Activated naive CD4-positive, alpha-beta T cell treated with anti-CD3 and anti-CD28 coated beads, Interleukin-2, amount 50 U/mL, for 24 hours (primary cell): ENCODE data around the gene CDC42BPA.
A peak's percentile ranks its signal among the peaks of the same experiment; 100 is the strongest.

Experiments
- H3K27ac Mint-ChIP-seq: one replicate; pipeline ENCODE4 v1.8.0; 2021; ENCODE audit warnings: mild to moderate bottlenecking, mixed read lengths
- H3K27me3 Mint-ChIP-seq: one replicate; pipeline ENCODE4 v1.8.0; 2021; ENCODE audit warnings: mixed read lengths
- H3K36me3 Mint-ChIP-seq: one replicate; pipeline ENCODE4 v1.8.0; 2021; ENCODE audit warnings: mixed read lengths
- H3K4me1 Mint-ChIP-seq: one replicate; pipeline ENCODE4 v1.8.0; 2021; ENCODE audit warnings: mixed read lengths
- H3K4me3 Mint-ChIP-seq: one replicate; pipeline ENCODE4 v1.8.0; 2021; ENCODE audit warnings: mild to moderate bottlenecking, mixed read lengths
- H3K9me3 Mint-ChIP-seq: one replicate; pipeline ENCODE4 v1.8.0; 2021; ENCODE audit warnings: mixed read lengths

CDC42BPA gene

GRCh38 chr1:227318853-227319607, 738 bp upstream of the CDC42BPA start:
- peaks cover 9% of the 10 kb centered on the region for H3K4me1 Mint-ChIP-seq
- peak overlapping the region; percentile 79 for H3K4me3 Mint-ChIP-seq
- no peaks in the 10 kb centered on the region for H3K36me3 Mint-ChIP-seq
- peaks cover 50% of the 10 kb centered on the region for H3K27me3 Mint-ChIP-seq
- H3K9me3 Mint-ChIP-seq, result peaks cover 13% of the 10 kb centered on the region
- no peak overlapping the region for H3K27ac Mint-ChIP-seq

GRCh38 chr1:227317523-227318015, 723 bp downstream of the CDC42BPA start:
- peak overlapping the region; percentile 73 for H3K4me3 Mint-ChIP-seq
- H3K4me1 Mint-ChIP-seq, result peaks cover 9% of the 10 kb centered on the region
- H3K27ac Mint-ChIP-seq, result no peak overlapping the region
- H3K36me3 Mint-ChIP-seq, result no peaks in the 10 kb centered on the region
- H3K9me3 Mint-ChIP-seq, result peaks cover 8% of the 10 kb centered on the region
- H3K27me3 Mint-ChIP-seq, result peaks cover 52% of the 10 kb centered on the region

- Mint-ChIP-seq H3K4me3 (peak overlapping the region; percentile 58), H3K4me1 (peaks cover 9% of the 10 kb centered on the region), H3K27me3 (peaks cover 50% of the 10 kb centered on the region), H3K36me3 (no peaks in the 10 kb centered on the region), H3K27ac (no peak overlapping the region), H3K9me3 (peaks cover 8% of the 10 kb centered on the region)
Observed at GRCh38 chr1:227317011-227317451, 1.3 kb downstream of the CDC42BPA start.

GRCh38 chr1:227316456-227316855, 1.8 kb downstream of the CDC42BPA start:
- Mint-ChIP-seq H3K36me3 (no peaks in the 10 kb centered on the region), H3K27me3 (peaks cover 52% of the 10 kb centered on the region), H3K4me1 (peaks cover 9% of the 10 kb centered on the region), H3K9me3 (peaks cover 8% of the 10 kb centered on the region), H3K27ac (no peak overlapping the region), H3K4me3 (no peak overlapping the region)

- peaks cover 8% of the 10 kb centered on the region for H3K9me3 Mint-ChIP-seq
- no peaks in the 10 kb centered on the region for H3K36me3 Mint-ChIP-seq
- no peak overlapping the region for H3K27ac Mint-ChIP-seq
- no peak overlapping the region for H3K4me3 Mint-ChIP-seq
- peaks cover 46% of the 10 kb centered on the region for H3K27me3 Mint-ChIP-seq
- peaks cover 9% of the 10 kb centered on the region for H3K4me1 Mint-ChIP-seq
Observed at GRCh38 chr1:227315629-227316346, 2.5 kb downstream of the CDC42BPA start.

DNA sequence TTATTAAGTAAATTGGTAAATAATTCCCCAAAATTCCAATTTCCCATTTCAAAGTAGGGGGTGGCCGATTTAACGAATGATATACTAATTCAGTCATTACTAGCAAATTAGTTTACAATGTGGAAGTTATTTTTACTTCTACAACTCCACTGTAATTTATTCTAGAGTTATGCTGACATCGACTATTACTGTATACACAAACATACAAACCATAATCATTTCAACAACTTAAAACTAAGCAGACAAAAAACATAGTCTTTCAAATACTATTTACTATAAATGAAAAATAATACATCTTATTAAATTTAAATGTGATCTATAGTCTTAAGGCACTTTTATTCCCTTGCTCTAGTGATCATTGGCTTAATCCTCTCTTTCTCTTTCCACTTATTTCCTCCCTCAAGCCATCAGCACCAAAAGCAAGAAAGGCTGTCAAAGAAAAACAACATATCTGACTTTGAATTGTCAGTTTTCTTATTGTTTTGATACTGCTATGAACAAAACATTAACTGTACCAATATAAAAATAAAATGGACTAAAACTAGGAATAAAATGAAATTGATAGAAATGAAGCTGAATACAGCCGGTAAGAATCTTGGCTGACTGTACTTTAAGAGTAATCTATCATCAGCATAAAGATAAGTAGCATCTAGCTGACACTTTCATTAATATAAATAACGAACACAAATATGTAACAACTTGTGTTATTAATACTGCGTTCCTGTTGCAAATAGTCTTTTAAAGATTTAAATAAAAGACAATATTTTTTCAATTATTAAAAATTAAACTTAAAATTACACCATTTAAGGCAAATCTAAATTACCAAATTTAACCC, 4.1 kb downstream of the CDC42BPA start:
- H3K27ac Mint-ChIP-seq, result no peak overlapping the region
- H3K4me3 Mint-ChIP-seq, result no peak overlapping the region
- peaks cover 9% of the 10 kb centered on the region for H3K4me1 Mint-ChIP-seq
- peaks cover 1% of the 10 kb centered on the region for H3K36me3 Mint-ChIP-seq
- H3K9me3 Mint-ChIP-seq, result peaks cover 8% of the 10 kb centered on the region
- H3K27me3 Mint-ChIP-seq, result peaks cover 44% of the 10 kb centered on the region

GRCh38 chr1:227312361-227313025, 5.8 kb downstream of the CDC42BPA start:
- peaks cover 8% of the 10 kb centered on the region for H3K9me3 Mint-ChIP-seq
- H3K4me3 Mint-ChIP-seq, result no peak overlapping the region
- H3K27me3 Mint-ChIP-seq, result peaks cover 40% of the 10 kb centered on the region
- H3K4me1 Mint-ChIP-seq, result peaks cover 3% of the 10 kb centered on the region
- peak overlapping the region; percentile 74 for H3K27ac Mint-ChIP-seq
- peaks cover 1% of the 10 kb centered on the region for H3K36me3 Mint-ChIP-seq

DNA sequence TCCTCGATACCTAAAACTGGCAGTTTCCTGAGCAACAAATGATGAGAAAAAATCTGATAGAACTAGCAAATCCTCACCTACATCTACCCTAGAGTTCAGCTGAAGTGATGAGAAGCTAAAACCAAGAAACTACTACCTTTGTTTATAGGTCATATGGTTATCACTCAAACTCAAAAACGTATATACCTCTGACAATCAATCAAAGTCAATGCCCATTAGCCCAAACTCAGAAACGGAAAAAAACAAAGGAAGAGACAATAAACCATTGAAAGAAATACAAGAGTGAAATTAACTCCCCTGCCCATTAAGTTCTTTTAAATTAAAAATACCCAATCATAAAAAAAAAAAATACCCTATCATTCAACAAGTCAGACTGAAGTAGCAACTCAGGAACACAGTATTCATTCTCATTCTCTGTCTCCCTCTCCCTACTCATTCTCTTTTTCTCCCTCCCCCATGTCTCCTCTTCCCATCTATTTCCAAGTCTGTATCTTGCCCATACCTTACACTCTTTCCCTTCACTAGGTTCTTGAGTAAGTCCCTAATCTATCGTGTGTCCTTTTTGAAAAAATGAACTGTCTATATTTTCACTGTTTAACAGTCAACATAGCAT, 6.8 kb downstream of the CDC42BPA start:
- peaks cover 7% of the 10 kb centered on the region for H3K9me3 Mint-ChIP-seq
- H3K27me3 Mint-ChIP-seq, result peaks cover 33% of the 10 kb centered on the region
- no peaks in the 10 kb centered on the region for H3K4me1 Mint-ChIP-seq
- no peak overlapping the region for H3K4me3 Mint-ChIP-seq
- H3K27ac Mint-ChIP-seq, result no peak overlapping the region
- H3K36me3 Mint-ChIP-seq, result peaks cover 1% of the 10 kb centered on the region

DNA sequence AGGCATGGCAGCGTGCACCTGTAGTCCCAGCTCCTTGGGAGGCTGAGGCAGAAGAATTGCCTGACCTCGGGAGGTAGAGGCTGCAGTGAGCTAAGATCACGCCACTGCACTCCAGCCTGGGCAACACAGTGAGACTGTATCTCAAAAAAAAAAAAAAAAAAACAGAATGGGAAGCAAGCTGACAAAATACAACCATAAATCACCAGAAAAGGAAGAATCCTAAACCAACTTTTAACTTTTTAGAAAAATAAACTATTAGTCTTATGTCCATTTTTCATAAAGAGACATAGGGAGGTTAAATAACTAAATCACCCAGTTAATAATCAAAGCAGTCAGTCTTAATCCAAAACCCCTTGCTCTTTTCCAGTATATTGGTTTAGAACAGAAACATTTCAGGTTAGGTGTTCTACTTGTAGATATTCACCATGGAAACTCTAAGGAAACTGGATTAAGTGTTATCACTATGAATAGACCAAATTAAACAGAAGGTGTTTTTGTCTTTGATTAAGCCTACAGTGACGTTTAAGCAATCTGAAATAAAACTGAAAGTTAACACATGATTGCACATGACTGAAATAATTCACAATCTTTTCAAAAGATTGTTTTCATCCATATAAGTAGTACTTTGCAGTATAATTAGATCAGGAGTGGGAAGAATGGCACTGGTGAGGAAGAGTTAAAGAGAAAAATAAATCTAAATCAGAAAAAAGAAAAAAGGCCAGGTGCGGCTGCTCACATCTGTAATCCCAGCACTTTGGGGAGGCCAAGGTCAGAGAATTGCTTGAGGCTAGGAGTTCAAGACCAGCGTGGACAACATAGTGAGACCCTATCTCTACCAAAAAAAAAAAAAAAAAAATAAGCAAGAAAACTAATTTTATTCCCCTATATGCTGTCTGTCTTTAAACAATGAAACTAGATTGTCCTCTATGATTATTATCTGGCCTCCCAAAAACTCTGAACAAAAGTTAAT, 9.6 kb downstream of the CDC42BPA start:
- Mint-ChIP-seq H3K9me3 (no peaks in the 10 kb centered on the region), H3K27me3 (peaks cover 20% of the 10 kb centered on the region), H3K4me1 (peaks cover 6% of the 10 kb centered on the region), H3K36me3 (peaks cover 1% of the 10 kb centered on the region), H3K27ac (no peak overlapping the region), H3K4me3 (no peak overlapping the region)

DNA sequence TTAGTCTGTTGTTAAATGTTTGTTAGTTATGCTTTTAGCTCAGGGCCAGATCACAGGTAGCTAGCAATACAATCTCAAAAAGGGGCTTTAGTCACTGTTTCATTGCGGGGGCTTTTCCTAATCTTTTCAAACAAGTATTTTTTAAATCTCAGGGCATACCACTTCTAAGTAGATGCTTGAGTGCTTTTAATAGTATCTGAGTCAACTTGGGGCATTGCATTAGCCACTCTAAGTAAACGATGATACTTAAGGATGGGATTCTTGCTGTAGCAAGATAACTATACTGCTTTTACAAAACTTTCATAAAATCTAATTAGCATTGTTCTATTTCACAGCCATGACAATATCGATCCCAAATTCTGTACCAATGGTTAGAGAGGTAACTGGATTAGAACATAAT, 11.6 kb downstream of the CDC42BPA start:
- H3K9me3 Mint-ChIP-seq, result no peaks in the 10 kb centered on the region
- H3K27ac Mint-ChIP-seq, result no peak overlapping the region
- H3K4me1 Mint-ChIP-seq, result peaks cover 6% of the 10 kb centered on the region
- no peak overlapping the region for H3K4me3 Mint-ChIP-seq
- peaks cover 1% of the 10 kb centered on the region for H3K36me3 Mint-ChIP-seq
- H3K27me3 Mint-ChIP-seq, result peaks cover 16% of the 10 kb centered on the region

DNA sequence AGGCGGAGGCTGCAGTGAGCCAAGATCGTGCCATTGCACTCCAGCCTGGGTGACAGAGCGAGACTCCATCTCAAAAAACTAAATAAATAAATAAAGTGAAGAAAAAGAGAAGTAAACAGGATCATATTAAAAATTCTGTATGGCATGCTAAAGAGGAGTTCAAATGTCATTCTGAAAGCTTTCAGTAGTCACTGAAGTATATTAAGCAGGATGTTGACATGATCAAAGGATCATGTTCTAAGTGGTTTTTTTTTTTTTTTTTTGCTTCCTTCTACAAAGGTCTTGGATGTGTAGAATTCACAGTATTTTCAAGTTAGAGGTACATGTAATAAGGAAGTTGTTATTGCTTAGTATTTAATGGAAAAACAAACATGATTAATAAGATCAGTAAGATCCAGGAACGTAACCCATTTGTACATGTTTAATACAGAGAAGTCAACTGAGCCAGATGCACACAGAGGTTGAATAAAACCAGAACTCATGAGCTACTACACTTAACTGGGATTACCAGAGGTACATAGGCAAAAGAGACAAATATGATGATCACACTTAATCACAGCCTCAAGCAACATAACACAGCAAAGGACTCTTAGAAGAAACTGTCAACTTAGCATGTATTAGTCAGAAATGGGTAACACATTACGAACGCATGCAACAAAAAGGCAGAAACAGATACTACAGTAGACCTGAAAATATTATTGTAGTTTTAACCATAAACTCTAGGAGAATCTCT, 12.2 kb downstream of the CDC42BPA start:
- Mint-ChIP-seq H3K4me1 (peaks cover 6% of the 10 kb centered on the region), H3K36me3 (peaks cover 1% of the 10 kb centered on the region), H3K9me3 (no peaks in the 10 kb centered on the region), H3K4me3 (no peak overlapping the region), H3K27ac (no peak overlapping the region), H3K27me3 (peaks cover 15% of the 10 kb centered on the region)

- H3K4me1 Mint-ChIP-seq, result peaks cover 6% of the 10 kb centered on the region
- H3K9me3 Mint-ChIP-seq, result no peaks in the 10 kb centered on the region
- peaks cover 12% of the 10 kb centered on the region for H3K27me3 Mint-ChIP-seq
- H3K36me3 Mint-ChIP-seq, result no peaks in the 10 kb centered on the region
- H3K4me3 Mint-ChIP-seq, result no peak overlapping the region
- H3K27ac Mint-ChIP-seq, result peak overlapping the region; percentile 11
Observed at GRCh38 chr1:227304665-227305064, 13.6 kb downstream of the CDC42BPA start.

DNA sequence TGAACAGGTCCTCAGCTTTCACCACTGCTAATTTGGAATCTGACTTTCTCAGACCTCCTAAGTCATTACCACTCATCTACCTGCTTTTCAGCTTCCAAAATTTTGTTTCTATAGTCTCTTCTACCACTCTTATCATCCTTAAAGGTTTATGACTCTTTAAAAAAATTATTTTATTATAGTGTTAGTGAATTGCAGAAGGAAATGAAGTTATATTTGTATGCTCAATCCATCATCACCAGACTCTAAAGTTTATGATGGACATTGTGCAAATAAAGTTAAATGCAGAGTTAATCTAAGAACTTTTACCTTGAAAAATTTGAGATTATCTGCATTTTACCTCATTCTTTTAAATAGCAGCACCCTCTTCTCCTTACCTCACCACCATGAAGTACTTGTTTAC, 14.6 kb downstream of the CDC42BPA start:
- Mint-ChIP-seq H3K27ac (no peak overlapping the region), H3K4me1 (peaks cover 6% of the 10 kb centered on the region), H3K4me3 (no peak overlapping the region), H3K9me3 (no peaks in the 10 kb centered on the region), H3K27me3 (peaks cover 8% of the 10 kb centered on the region), H3K36me3 (no peaks in the 10 kb centered on the region)
